Astrocyte (in vitro differentiated cells and primary cell): ENCODE measurements around the gene HYAL1. TPM values are rescaled to one million over a fixed set of nuclear protein-coding genes. Genes with fewer than 3 reads are reported as not detected.
A peak's percentile ranks its signal among the peaks of the same experiment; 100 is the strongest.

Experiments used
- DNase-seq: peaks from one replicate; pipeline ENCODE4 v3.0.0-alpha.2; 2010; ENCODE audit warnings: low read depth
- FAIRE-seq: peaks from 2 replicates; lab custom pipeline; 2011; peaks lifted over from hg19 to GRCh38; lab: Jason Lieb, UNC
- H2AFZ ChIP-seq: 2 replicates; pipeline ENCODE4 v1.6.0; 2012; ENCODE audit warnings: low read depth, low read length, inconsistent platforms
- H3K27ac ChIP-seq: 2 replicates; pipeline ENCODE4 v1.5.1; 2011; ENCODE audit warnings: low read depth, low read length, inconsistent platforms
- H3K27me3 ChIP-seq: 2 replicates; pipeline ENCODE4 v1.6.0; 2011; ENCODE audit warnings: low read length, inconsistent platforms; ENCODE audit not compliant: insufficient read depth
- H3K36me3 ChIP-seq: 2 replicates; pipeline ENCODE4 v1.5.1; 2011; ENCODE audit warnings: low read length, inconsistent platforms; ENCODE audit not compliant: insufficient read depth
- H3K4me1 ChIP-seq: 2 replicates; pipeline ENCODE4 v1.5.1; 2011; ENCODE audit warnings: low read length, inconsistent platforms; ENCODE audit not compliant: insufficient read depth
- H3K4me2 ChIP-seq: 2 replicates; pipeline ENCODE4 v1.6.0; 2012; ENCODE audit warnings: low read length, inconsistent platforms
- H3K4me3 ChIP-seq: 2 replicates; pipeline ENCODE4 v1.5.1; 2011; ENCODE audit warnings: low read depth, mild to moderate bottlenecking, low read length, inconsistent platforms; ENCODE audit not compliant: insufficient read depth
- H3K79me2 ChIP-seq: 2 replicates; pipeline ENCODE4 v1.6.0; 2012; ENCODE audit warnings: mild to moderate bottlenecking, low read length, inconsistent platforms; ENCODE audit not compliant: insufficient read depth
- H3K9ac ChIP-seq: 2 replicates; pipeline ENCODE4 v1.6.0; 2012; ENCODE audit warnings: mild to moderate bottlenecking, low read length, inconsistent platforms
- H3K9me3 ChIP-seq: 2 replicates; pipeline ENCODE4 v1.5.1; 2012; ENCODE audit warnings: low read depth, mild to moderate bottlenecking, low read length, inconsistent platforms; ENCODE audit not compliant: insufficient read depth
- H4K20me1 ChIP-seq: 2 replicates; pipeline ENCODE4 v1.6.0; 2012; ENCODE audit warnings: low read length, inconsistent platforms; ENCODE audit not compliant: insufficient read depth
- H3K27ac Mint-ChIP-seq: one replicate; pipeline ENCODE4 v1.8.0; 2021; ENCODE audit warnings: mild to moderate bottlenecking, mixed read lengths; ENCODE audit not compliant: unreplicated experiment
- H3K27me3 Mint-ChIP-seq: one replicate; pipeline ENCODE4 v1.8.0; 2021; ENCODE audit warnings: low read depth, mixed read lengths; ENCODE audit not compliant: unreplicated experiment
- H3K36me3 Mint-ChIP-seq: one replicate; pipeline ENCODE4 v1.8.0; 2021; ENCODE audit warnings: low read depth, mixed read lengths; ENCODE audit not compliant: unreplicated experiment
- H3K4me1 Mint-ChIP-seq: one replicate; pipeline ENCODE4 v1.8.0; 2021; ENCODE audit warnings: low read depth, mixed read lengths; ENCODE audit not compliant: unreplicated experiment
- H3K4me3 Mint-ChIP-seq: one replicate; pipeline ENCODE4 v1.8.0; 2021; ENCODE audit warnings: mild to moderate bottlenecking, moderate library complexity, mixed read lengths; ENCODE audit not compliant: unreplicated experiment
- H3K9me3 Mint-ChIP-seq: one replicate; pipeline ENCODE4 v1.8.0; 2021; ENCODE audit warnings: mild to moderate bottlenecking, mixed read lengths; ENCODE audit not compliant: unreplicated experiment
- CTCF ChIP-seq: IDR thresholded peaks from 2 replicates; pipeline ENCODE4 v1.5.1; 2011; ENCODE audit warnings: low read depth, mild to moderate bottlenecking, inconsistent platforms, low read length, moderate library complexity; ENCODE audit not compliant: insufficient read depth
- EZH2 ChIP-seq: IDR thresholded peaks from 2 replicates; pipeline ENCODE4 v1.6.1; 2012; ENCODE audit warnings: mild to moderate bottlenecking, low read length, inconsistent platforms; ENCODE audit not compliant: insufficient read depth
- total RNA-seq: library from RNA; stranded (reverse); gene quantifications from 2 replicates; pipeline ENCODE4 v1.2.1, GENCODE V29; 2021

Gene HYAL1
- total RNA-seq, 1 donor from 2014 or later, result 0.27 TPM

- peaks cover 11% of the 10 kb centered on the region for H3K36me3 Mint-ChIP-seq
- H3K4me2 ChIP-seq, result peak within 1 kb of the TSS; percentile 100
- no peaks in the 10 kb centered on the region for H3K27me3 ChIP-seq
- H3K4me3 Mint-ChIP-seq, result peak within 1 kb of the TSS; percentile 83
- no peak for TF ChIP-seq CTCF
- no peak for TF ChIP-seq EZH2
- peak within 1 kb of the TSS; percentile 98 for H2AFZ ChIP-seq
- peaks cover 27% of the 10 kb centered on the region for H3K4me1 ChIP-seq
- peaks cover 11% of the 10 kb centered on the region for H3K36me3 ChIP-seq
- H3K9me3 ChIP-seq, result no peaks in the 10 kb centered on the region
- H3K27ac ChIP-seq, result peak within 1 kb of the TSS; percentile 80
- peak; percentile 87 for DNase-seq
- H3K9me3 Mint-ChIP-seq, result peaks cover 2% of the 10 kb centered on the region
- H3K27ac Mint-ChIP-seq, result peak within 1 kb of the TSS; percentile 80
- H3K9ac ChIP-seq, result peak within 1 kb of the TSS; percentile 85
- FAIRE-seq, result peak; percentile 13
- peaks cover 62% of the 10 kb centered on the region for H3K79me2 ChIP-seq
- peak within 1 kb of the TSS; percentile 92 for H3K4me3 ChIP-seq
- H3K4me1 Mint-ChIP-seq, result peaks cover 10% of the 10 kb centered on the region
- H3K27me3 Mint-ChIP-seq, result peaks cover 3% of the 10 kb centered on the region
- peaks cover 46% of the 10 kb centered on the region for H4K20me1 ChIP-seq
Observed at GRCh38 chr3:50350527-50351322, 47.4 kb upstream of the HYAL1 start, which contains the start of the genes CYB561D2 and NPRL2. CYB561D2 (plus strand) TSS chr3:50350862; CDS start chr3:50351434, 572 bp downstream. NPRL2 (minus strand) TSS chr3:50350775; CDS start chr3:50350652, 123 bp downstream.

GRCh38 chr3:50350213-50350526 lies 46.8 kb upstream of the HYAL1 start:
- no peaks in the 10 kb centered on the region for H3K9me3 ChIP-seq
- no peak for DNase-seq
- H3K9me3 Mint-ChIP-seq, result peaks cover 2% of the 10 kb centered on the region
- TF ChIP-seq EZH2, result no peak
- no peak for TF ChIP-seq CTCF
- FAIRE-seq, result no peak
- H3K4me1 Mint-ChIP-seq, result peaks cover 10% of the 10 kb centered on the region
- H3K4me3 Mint-ChIP-seq, result peak overlapping the region; percentile 83
- peaks cover 11% of the 10 kb centered on the region for H3K36me3 ChIP-seq
- peak overlapping the region; percentile 80 for H3K27ac ChIP-seq
- H3K4me1 ChIP-seq, result peaks cover 31% of the 10 kb centered on the region
- no peak overlapping the region for H3K27ac Mint-ChIP-seq
- H2AFZ ChIP-seq, result peak overlapping the region; percentile 98
- H3K27me3 Mint-ChIP-seq, result peaks cover 4% of the 10 kb centered on the region
- H3K4me3 ChIP-seq, result peak overlapping the region; percentile 92
- H3K9ac ChIP-seq, result peak overlapping the region; percentile 85
- peak overlapping the region; percentile 100 for H3K4me2 ChIP-seq
- peaks cover 57% of the 10 kb centered on the region for H3K79me2 ChIP-seq
- H4K20me1 ChIP-seq, result peaks cover 41% of the 10 kb centered on the region
- H3K36me3 Mint-ChIP-seq, result peaks cover 7% of the 10 kb centered on the region
- no peaks in the 10 kb centered on the region for H3K27me3 ChIP-seq
